ENCODE results near the gene EPB41L5. TPM values are rescaled to one million over a fixed set of nuclear protein-coding genes. Genes with fewer than 3 reads are reported as not detected.

Gene EPB41L5
- total and polyA plus RNA-seq, 12 donors = 2.6 to 25.8 (median 13.9) TPM

DNA sequence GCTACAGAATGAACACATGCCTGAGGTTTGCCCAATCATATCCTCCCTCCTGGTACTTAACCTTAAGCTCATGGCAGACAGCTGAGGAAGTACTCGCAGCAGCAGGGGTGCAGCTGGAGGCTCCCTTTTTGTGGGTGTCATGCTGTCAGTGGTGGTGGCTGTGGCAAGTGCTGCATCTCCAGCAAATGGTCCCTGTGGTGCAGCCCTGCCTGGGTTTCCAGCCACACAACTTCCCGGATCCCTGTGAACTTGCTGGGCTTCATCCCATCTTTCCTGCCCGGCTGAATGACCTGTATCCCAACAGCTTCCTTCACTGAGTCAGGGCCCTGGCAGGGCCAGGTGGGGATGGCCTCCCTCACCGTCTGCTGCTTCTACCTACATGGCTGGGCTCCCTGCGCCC lies 205.3 kb downstream of the EPB41L5 start:
- H3K4me1 ChIP-seq (replicated peaks in 1 of 2) = peaks cover 0 to 16% of the 10 kb centered on the region in 2 donors
- no peak overlapping the region for H3K27ac ChIP-seq
- DNase-seq = peak in 1 of 7 donors; percentile 9
- no peaks in the 10 kb centered on the region for H3K36me3 ChIP-seq (replicated peaks in 1 of 2)
- no peaks in the 10 kb centered on the region for H3K27me3 ChIP-seq
- no peak overlapping the region for H3K4me3 ChIP-seq
- no peak for TF ChIP-seq POLR2A (IDR thresholded peaks at IDR 0.05)
- TF ChIP-seq, protein P1, sequence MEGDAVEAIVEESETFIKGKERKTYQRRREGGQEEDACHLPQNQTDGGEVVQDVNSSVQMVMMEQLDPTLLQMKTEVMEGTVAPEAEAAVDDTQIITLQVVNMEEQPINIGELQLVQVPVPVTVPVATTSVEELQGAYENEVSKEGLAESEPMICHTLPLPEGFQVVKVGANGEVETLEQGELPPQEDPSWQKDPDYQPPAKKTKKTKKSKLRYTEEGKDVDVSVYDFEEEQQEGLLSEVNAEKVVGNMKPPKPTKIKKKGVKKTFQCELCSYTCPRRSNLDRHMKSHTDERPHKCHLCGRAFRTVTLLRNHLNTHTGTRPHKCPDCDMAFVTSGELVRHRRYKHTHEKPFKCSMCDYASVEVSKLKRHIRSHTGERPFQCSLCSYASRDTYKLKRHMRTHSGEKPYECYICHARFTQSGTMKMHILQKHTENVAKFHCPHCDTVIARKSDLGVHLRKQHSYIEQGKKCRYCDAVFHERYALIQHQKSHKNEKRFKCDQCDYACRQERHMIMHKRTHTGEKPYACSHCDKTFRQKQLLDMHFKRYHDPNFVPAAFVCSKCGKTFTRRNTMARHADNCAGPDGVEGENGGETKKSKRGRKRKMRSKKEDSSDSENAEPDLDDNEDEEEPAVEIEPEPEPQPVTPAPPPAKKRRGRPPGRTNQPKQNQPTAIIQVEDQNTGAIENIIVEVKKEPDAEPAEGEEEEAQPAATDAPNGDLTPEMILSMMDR (IDR thresholded peaks at IDR 0.05) = no peak
- no peaks in the 10 kb centered on the region for H3K9me3 ChIP-seq (replicated peaks in 1 of 3)
- 96 to 100% (median 99%) methylated on average over 3 to 5 of the region's 5 CpGs for WGBS, 4 donors
- intact Hi-C loops (cut with DNase I) = no loop called here

DNA sequence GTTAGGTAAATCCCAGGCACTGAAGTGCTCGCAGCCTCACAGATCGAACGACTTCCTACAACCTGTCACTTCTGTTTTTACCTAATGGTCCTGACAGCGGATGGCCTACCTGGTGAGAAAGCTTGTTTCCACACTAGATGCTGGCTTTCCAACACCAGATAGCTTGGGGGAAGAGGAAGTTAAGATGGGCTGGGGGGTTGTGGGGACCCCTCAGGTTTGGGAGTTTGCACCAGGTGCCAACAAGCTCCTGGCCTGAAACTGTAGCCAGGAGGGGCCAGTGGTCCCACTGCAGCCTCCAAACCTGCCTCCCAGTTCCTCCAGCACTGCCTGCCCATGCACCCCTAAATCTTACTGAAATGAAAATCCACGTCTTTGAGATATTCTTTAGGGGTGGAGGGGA lies 206.4 kb downstream of the EPB41L5 start:
- 89 to 99% (median 95%) methylated on average over 5 of the region's 5 CpGs for WGBS, 4 donors
- DNase-seq = peak in 1 of 7 donors; percentile 6
- no peak for TF ChIP-seq POLR2A (IDR thresholded peaks at IDR 0.05)
- TF ChIP-seq, protein P1 (IDR thresholded peaks at IDR 0.05) = no peak
- no peaks in the 10 kb centered on the region for H3K9me3 ChIP-seq (replicated peaks in 1 of 3)
- H3K4me3 ChIP-seq = no peak overlapping the region
- no peaks in the 10 kb centered on the region for H3K27me3 ChIP-seq
- H3K4me1 ChIP-seq (replicated peaks in 1 of 2) = peaks cover 0 to 23% of the 10 kb centered on the region in 2 donors
- no peaks in the 10 kb centered on the region for H3K36me3 ChIP-seq (replicated peaks in 1 of 2)
- intact Hi-C loops (cut with DNase I) = no loop called here
- no peak overlapping the region for H3K27ac ChIP-seq

DNA sequence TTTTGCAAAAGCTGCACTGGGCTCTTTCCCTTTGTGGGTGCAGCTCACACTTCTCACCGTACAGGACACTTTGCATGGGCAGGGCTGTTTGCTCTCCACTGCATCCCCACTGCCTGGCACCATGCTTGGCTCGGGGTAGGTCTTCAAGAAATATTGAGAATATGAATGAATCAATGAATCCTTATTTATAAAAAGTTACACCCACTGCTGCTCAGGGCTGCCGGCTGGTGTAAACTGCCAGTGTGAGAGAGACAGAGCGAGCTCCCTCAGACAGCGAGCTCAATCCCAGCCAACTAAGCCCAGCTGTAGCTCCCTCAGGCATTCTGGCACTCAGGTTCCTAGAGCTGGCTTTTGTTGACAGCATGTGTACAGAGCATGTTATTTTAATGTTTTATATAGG lies 206.9 kb downstream of the EPB41L5 start:
- no peaks in the 10 kb centered on the region for H3K9me3 ChIP-seq (replicated peaks in 1 of 3)
- intact Hi-C loops (cut with DNase I) = no loop called here
- no peaks in the 10 kb centered on the region for H3K36me3 ChIP-seq (replicated peaks in 1 of 2)
- H3K4me1 ChIP-seq (replicated peaks in 1 of 2) = peaks cover 0 to 23% of the 10 kb centered on the region in 2 donors
- no peak overlapping the region for H3K27ac ChIP-seq
- H3K4me3 ChIP-seq = no peak overlapping the region
- 94 to 100% (median 96%) methylated on average over 5 of the region's 5 CpGs for WGBS, 4 donors
- no peak for TF ChIP-seq POLR2A (IDR thresholded peaks at IDR 0.05)
- TF ChIP-seq, protein P1 (IDR thresholded peaks at IDR 0.05) = no peak
- DNase-seq = peak in 1 of 7 donors; percentile 6
- H3K27me3 ChIP-seq = no peaks in the 10 kb centered on the region

DNA sequence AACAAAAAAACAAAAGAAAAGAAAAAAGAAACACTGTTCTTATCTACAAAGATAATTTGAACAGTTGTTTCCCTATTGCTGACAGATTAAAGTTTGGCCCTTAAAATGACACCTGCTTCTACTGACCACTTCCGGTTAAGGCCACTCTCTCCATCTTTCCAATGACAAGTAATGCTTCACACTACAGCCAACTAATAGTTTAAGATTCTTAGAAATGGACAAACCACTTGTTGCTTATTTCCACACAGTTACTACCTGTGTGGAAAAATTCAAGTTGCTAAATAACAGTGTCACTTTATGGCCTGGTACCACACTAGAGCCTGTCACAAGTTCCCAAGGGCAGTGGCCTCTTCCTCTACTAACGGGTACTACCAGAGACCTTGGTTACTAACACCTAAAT lies 207.9 kb downstream of the EPB41L5 start:
- Histone ChIP-seq H3K4me3 (no peak overlapping the region), H3K4me1 (replicated peaks in 1 of 2) (peaks cover 0 to 23% of the 10 kb centered on the region in 2 donors), H3K36me3 (replicated peaks in 1 of 2) (no peaks in the 10 kb centered on the region), H3K27ac (no peak overlapping the region), H3K9me3 (replicated peaks in 1 of 3) (no peaks in the 10 kb centered on the region), H3K27me3 (no peaks in the 10 kb centered on the region)
- DNase-seq = peak in 1 of 7 donors; percentile 6
- intact Hi-C loops (cut with DNase I) = no loop called here
- WGBS, 4 donors = 79 to 83% (median 80%) methylated on average over 2 of the region's 2 CpGs
- TF ChIP-seq, protein P1 (IDR thresholded peaks at IDR 0.05) = no peak

Measured in adrenal gland (tissue), 12 donors.